AG04450 (cell line): ENCODE measurements around the gene SORBS2. TPM values are rescaled to one million over a fixed set of nuclear protein-coding genes. Genes with fewer than 3 reads are reported as not detected.

ENCODE experiments used
- CTCF ChIA-PET: fragments of 300-600, 350-600 bp; formaldehyde crosslinking; extraction: SDS; loops from one replicate; lab custom pipeline; 2022; ENCODE audit warnings: antibody characterized with exemption, inconsistent platforms; lab: Charles Lee
- POLR2A ChIA-PET: fragments of 350-600 bp; formaldehyde crosslinking; extraction: SDS; loops from one replicate; lab custom pipeline; 2021; ENCODE audit warnings: antibody characterized with exemption, inconsistent platforms; lab: Yijun Ruan, JAX
- DNase-seq: peaks from one replicate; pipeline ENCODE4 v3.0.0-alpha.2; 2011; ENCODE audit warnings: low read depth, low spot score
- H3K27ac ChIP-seq: one replicate; pipeline ENCODE4 v1.5.1; 2012; ENCODE audit warnings: low read depth, low read length, control low read depth
- H3K27me3 ChIP-seq: one replicate; pipeline ENCODE4 v1.6.0; 2012; ENCODE audit warnings: low read length; ENCODE audit not compliant: control insufficient read depth, insufficient read depth
- H3K4me3 ChIP-seq: 2 replicates; pipeline ENCODE4 v1.5.1; 2011; ENCODE audit warnings: mild to moderate bottlenecking, low read depth, low read length, control low read depth
- H3K9me3 ChIP-seq: 2 replicates; pipeline ENCODE4 v1.5.1; 2012; ENCODE audit warnings: low read length; ENCODE audit not compliant: control insufficient read depth, insufficient read depth
- CTCF ChIP-seq: IDR thresholded peaks from 2 replicates; pipeline ENCODE4 v1.5.1; 2011; ENCODE audit warnings: low read depth, low read length, control low read depth, inconsistent platforms
- polyA plus RNA-seq: library from polyadenylated mRNA; depleted of rRNA; stranded (reverse); fragments of >200 nt; gene quantifications from 2 replicates; pipeline ENCODE4 v1.2.3, GENCODE V29; 2011

The SORBS2 gene
- polyA plus RNA-seq, 1 experiment: not detected

GRCh38 chr4:185702147-185702663 is 109.8 kb downstream of the SORBS2 start:
- H3K27me3 ChIP-seq: no peaks in the 10 kb centered on the region
- ChIA-PET CTCF (no interaction called here), POLR2A (no interaction called here)
- H3K9me3 ChIP-seq: no peaks in the 10 kb centered on the region
- DNase-seq: no peak
- H3K27ac ChIP-seq: no peak overlapping the region
- no peak for TF ChIP-seq CTCF
- H3K4me3 ChIP-seq: no peak overlapping the region

DNA sequence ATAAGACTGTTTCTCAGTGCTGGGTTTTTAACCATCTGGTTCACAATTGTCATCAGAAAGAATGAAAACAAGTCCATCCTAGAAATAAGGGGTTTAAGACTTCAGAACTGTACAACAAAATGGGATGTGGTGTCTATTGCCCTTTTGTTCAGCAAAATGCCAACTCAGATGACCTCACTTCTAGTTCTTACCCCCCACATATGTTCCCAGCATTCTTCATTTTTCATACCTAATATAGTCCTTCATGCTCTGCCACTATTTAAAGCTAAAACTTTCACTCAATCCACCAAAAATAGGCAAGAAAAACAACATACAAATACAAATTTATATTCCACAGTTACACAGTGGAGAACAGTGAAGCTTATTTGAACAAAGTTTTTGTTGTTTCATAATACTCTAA is 111.4 kb downstream of the SORBS2 start:
- no peak for TF ChIP-seq CTCF
- Histone ChIP-seq H3K4me3 (no peak overlapping the region), H3K27me3 (no peaks in the 10 kb centered on the region), H3K27ac (no peak overlapping the region), H3K9me3 (no peaks in the 10 kb centered on the region)
- ChIA-PET POLR2A (no interaction called here), CTCF (no interaction called here)
- no peak for DNase-seq

DNA sequence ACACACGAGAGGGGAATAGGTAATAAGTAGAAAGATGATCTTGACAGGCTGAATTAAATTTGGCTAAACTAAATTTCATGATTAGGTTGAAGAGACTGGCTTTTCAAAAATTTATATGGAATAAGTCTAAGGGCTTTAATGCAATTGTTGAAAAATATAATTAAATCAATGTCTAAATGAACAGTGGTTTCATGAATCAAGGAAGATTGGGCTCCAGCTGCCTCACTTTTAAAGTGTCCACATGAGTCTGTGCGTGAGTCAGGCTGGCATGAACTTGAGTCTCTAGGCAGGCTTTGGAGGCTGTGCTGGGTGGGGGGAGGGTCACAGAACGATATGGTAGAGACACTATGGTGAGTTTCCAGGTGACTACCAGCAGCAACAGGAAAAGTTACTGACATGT is 111.9 kb downstream of the SORBS2 start:
- H3K27ac ChIP-seq: no peak overlapping the region
- DNase-seq: no peak
- H3K27me3 ChIP-seq: no peaks in the 10 kb centered on the region
- H3K9me3 ChIP-seq: no peaks in the 10 kb centered on the region
- TF ChIP-seq CTCF: no peak
- ChIA-PET CTCF (no interaction called here), POLR2A (no interaction called here)
- H3K4me3 ChIP-seq: no peak overlapping the region

- ChIA-PET CTCF (no interaction called here), POLR2A (no interaction called here)
- no peak overlapping the region for H3K27ac ChIP-seq
Measured at GRCh38 chr4:185697488-185697887, 114.5 kb downstream of the SORBS2 start.

DNA sequence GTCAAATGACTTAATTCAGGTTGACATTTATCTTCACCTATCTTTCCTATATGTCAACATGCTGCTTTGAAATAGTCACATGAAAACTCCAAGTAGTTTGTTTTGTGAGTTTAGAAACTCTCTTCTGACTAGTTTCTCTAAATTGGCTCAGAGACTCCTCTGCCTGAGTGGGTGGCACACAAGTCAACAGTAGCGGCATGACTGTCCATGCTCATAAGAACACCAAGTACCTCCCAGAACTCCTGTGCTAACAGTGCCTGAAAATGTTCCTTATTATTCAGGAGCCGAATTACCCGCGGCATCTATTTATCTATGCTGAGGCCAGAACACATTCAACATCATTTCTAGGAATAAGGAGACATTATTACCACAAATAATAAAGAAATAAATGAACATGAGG is 116.3 kb downstream of the SORBS2 start:
- H3K27ac ChIP-seq: no peak overlapping the region
- no peak for DNase-seq
- CTCF ChIA-PET: no interaction called here
- H3K4me3 ChIP-seq: no peak overlapping the region
- no peak for TF ChIP-seq CTCF
- POLR2A ChIA-PET: no interaction called here
- no peaks in the 10 kb centered on the region for H3K9me3 ChIP-seq
- H3K27me3 ChIP-seq: no peaks in the 10 kb centered on the region

More at GRCh38 chr4:185697488-185697887, 114.5 kb downstream of the SORBS2 start:
- Histone ChIP-seq H3K9me3 (no peaks in the 10 kb centered on the region), H3K27me3 (no peaks in the 10 kb centered on the region), H3K4me3 (no peak overlapping the region)
- TF ChIP-seq CTCF: no peak
- DNase-seq: no peak
